GM12864 (cell line): Measurements from ENCODE around the gene CCDC33.

Experiments used
- DNase-seq: peaks from one replicate; pipeline ENCODE4 v3.0.0-alpha.2; 2011; ENCODE audit warnings: low read depth
- H3K4me3 ChIP-seq: 2 replicates; pipeline ENCODE4 v1.5.1; 2011; ENCODE audit warnings: mild to moderate bottlenecking, low read depth, low read length, control low read depth
- TF ChIP-seq, protein P1 (sequence below): IDR thresholded peaks from 2 replicates; pipeline ENCODE4 v1.5.1; 2011; ENCODE audit warnings: low read depth, mild to moderate bottlenecking, moderate library complexity, low read length, control low read depth, inconsistent platforms; ENCODE audit errors: missing control alignments

The CCDC33 gene

DNA sequence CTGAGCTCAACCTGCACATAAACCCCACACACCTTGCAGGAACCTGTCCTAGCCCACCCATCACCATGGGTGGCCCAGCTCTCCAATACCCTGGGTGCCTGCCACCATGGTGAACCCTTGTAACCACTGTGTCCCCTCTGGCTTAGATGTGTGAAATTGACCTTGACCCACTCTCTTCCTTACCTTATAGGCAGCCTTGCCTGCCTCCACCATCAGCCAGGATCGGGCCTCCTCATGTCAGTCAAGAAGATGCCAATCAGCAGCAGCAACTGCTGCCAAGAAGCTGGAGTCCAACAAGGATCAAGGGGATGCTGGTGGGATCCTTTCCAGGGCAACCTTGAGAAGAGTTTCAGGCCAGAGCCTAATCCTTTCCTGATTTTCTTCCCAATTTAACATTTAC, 140.1 kb downstream of the CCDC33 start:
- DNase-seq = no peak

DNA sequence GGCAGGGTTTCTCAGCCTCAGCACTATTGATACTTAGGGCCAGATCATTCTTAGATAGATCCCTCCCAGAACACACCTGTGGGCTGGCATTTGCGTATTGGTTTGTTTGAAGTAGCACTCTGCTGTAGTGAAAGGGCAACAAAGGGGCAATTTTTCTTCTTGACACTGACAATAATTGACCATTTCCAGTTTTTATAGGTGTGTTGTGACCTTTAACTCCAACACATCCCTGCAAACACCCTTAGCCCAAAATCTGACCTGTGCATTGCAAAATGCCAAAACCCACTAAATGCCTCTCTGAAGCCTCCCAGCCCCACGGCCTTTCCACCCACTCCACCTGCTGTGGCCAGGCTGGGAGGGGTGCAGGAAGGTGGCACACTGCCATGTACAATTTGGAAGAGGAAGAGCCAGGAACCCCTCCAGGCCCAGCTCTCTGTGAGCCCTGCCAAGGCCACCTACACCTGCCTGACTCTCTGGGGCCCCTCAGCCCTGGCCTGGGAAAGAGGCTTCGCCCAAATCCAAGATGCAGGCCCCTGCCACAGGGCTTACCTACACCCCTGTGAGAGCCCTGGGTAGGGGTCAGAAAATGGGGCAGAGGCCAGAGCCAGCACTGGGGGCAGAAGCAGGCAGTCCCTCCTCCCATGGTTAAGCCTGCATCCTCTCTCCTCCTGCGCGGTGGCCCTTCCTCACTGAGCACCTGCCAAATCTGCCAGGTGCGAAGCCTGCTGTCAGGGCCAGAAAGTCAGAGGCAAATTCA, 140.9 kb downstream of the CCDC33 start:
- TF ChIP-seq, protein P1, sequence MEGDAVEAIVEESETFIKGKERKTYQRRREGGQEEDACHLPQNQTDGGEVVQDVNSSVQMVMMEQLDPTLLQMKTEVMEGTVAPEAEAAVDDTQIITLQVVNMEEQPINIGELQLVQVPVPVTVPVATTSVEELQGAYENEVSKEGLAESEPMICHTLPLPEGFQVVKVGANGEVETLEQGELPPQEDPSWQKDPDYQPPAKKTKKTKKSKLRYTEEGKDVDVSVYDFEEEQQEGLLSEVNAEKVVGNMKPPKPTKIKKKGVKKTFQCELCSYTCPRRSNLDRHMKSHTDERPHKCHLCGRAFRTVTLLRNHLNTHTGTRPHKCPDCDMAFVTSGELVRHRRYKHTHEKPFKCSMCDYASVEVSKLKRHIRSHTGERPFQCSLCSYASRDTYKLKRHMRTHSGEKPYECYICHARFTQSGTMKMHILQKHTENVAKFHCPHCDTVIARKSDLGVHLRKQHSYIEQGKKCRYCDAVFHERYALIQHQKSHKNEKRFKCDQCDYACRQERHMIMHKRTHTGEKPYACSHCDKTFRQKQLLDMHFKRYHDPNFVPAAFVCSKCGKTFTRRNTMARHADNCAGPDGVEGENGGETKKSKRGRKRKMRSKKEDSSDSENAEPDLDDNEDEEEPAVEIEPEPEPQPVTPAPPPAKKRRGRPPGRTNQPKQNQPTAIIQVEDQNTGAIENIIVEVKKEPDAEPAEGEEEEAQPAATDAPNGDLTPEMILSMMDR = no peak
- no peak for DNase-seq
- no peak overlapping the region for H3K4me3 ChIP-seq

More for the DNA sequence above, 140.1 kb downstream of the CCDC33 start:
- TF ChIP-seq, protein P1 = no peak
- H3K4me3 ChIP-seq = no peak overlapping the region

DNA sequence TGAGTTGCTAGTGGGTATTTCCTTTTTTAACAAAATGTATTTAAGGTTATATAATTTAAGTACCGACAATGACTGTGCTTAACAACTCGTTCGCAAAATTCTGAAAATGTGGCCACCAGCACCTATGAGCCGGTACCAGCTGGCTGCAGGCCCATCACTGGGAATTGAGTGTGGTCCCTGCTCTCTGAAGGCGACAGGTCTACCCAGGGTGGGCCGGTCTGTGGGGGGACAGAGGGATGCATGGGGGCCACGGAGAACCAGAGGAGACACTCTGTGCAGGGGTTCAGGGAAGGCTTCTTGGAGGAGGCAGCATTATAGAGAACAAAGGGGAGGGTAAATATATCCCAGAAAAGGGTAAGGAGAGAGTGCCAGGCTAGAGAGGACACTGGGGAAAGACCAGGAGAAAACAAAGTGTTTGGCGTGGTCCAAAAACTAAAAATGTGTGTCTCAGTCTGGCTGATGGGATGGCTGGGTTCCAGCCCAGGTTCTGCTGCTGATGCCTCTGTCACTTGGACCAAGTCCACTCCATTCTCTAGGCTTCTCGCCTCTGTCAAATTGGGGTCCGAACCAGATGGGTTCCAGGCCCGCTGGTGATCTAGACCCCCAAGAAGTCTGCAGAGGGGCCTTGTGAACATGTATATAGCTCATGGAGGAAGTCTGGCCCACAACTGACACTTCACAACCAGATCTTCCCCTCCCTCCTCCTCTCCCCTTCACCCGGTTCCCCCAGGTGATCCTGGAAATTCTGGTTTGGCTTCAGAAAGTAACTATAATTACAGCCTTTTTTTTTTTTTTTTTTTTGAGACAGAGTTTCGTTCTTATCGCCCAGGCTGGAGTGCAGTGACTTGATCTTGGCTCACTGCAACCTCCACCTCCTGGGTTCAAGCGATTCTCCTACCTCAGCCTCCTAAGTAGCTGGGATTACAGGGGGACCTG, 142.0 kb downstream of the CCDC33 start:
- no peak for DNase-seq
- H3K4me3 ChIP-seq = no peak overlapping the region
- TF ChIP-seq, protein P1 = no peak

DNA sequence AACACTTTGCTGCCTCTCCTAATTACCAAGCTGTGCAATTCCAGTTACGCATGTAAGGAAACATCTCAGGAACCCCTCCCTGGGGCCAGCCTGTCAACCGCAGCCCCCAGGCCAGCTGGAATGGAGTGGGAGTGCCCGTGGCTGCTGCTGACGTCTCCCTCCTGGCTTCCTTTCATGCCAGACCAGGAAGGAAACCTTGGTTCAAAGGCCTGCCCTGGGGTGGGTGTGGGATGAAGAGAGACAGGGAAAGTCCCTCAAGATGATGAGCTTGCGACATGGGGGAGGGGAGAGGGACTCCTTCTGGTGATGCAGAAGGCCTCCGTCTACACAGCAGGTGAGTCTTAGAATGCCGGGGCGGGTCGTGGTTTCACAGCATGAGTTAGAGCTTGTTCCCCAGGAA, 142.7 kb downstream of the CCDC33 start:
- DNase-seq = no peak
- TF ChIP-seq, protein P1 = no peak

DNA sequence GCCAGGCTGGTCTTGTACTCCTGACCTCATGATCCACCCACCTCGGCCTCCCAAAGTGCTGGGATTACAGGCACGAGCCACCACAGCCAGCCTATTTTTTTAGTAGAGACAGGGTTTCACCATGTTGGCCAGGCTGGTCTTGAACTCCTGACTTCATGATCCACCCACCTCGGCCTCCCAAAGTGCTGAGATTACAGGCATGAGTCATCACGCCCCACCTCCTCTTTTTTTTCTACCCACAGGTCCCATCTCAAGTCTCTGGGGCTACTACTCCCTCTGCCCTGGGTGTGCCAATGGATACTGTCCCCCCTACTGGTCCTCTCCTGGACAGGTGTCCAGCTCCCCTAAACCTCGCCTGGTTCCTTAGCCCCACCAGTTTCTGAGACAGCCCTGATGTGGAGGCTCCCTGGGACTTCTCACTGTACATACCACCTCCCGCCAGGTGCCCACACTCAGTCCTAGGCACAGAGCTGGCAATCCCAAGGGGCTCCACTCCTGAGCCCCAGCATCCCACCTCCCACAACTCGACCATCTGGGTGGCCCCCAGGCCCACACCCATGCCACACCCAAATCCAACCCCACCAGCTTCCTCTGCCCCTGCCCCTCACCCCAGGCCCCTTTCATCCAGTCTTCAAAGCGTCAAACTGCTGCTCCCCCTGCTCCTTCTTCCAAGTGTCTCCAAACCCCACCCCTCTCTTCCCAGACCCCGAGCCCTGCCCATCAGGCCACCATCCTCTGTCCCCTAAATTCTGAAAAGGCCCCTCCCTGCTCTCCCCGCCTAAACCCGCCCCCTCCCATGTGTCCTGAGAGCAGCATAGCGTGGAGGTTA, 144.4 kb downstream of the CCDC33 start:
- TF ChIP-seq, protein P1 = no peak
- no peak for DNase-seq

More for the DNA sequence above, 142.7 kb downstream of the CCDC33 start:
- no peak overlapping the region for H3K4me3 ChIP-seq

DNA sequence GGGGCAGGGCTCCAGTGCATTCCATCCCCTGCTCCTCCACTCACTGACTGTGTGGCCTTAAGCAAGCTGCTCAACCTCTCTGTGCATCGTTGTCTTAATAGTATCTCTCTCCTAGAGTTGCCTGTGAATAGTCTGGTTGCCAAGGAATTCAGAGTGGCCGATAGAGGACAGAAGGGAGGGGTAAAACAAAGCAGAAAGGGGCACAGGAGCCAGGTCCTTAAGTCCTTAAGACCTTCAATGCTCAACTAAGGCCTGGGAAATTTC, 145.0 kb downstream of the CCDC33 start:
- TF ChIP-seq, protein P1 = no peak
- DNase-seq = no peak

More for the DNA sequence above, 144.4 kb downstream of the CCDC33 start:
- H3K4me3 ChIP-seq = no peak overlapping the region

More for the DNA sequence above, 145.0 kb downstream of the CCDC33 start:
- no peak overlapping the region for H3K4me3 ChIP-seq
